ENCODE results near the gene PLB1.

GRCh38 chr2:28668880-28669279 is 173.0 kb downstream of the PLB1 start:
- TF ChIP-seq, protein P1, sequence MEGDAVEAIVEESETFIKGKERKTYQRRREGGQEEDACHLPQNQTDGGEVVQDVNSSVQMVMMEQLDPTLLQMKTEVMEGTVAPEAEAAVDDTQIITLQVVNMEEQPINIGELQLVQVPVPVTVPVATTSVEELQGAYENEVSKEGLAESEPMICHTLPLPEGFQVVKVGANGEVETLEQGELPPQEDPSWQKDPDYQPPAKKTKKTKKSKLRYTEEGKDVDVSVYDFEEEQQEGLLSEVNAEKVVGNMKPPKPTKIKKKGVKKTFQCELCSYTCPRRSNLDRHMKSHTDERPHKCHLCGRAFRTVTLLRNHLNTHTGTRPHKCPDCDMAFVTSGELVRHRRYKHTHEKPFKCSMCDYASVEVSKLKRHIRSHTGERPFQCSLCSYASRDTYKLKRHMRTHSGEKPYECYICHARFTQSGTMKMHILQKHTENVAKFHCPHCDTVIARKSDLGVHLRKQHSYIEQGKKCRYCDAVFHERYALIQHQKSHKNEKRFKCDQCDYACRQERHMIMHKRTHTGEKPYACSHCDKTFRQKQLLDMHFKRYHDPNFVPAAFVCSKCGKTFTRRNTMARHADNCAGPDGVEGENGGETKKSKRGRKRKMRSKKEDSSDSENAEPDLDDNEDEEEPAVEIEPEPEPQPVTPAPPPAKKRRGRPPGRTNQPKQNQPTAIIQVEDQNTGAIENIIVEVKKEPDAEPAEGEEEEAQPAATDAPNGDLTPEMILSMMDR (IDR thresholded peaks at IDR 0.05; ENCODE audit: insufficient read depth, low read length), result no peak
- TF ChIP-seq GABPA (IDR thresholded peaks at IDR 0.05; ENCODE audit: low read depth), result no peak
- TF ChIP-seq, protein P2, sequence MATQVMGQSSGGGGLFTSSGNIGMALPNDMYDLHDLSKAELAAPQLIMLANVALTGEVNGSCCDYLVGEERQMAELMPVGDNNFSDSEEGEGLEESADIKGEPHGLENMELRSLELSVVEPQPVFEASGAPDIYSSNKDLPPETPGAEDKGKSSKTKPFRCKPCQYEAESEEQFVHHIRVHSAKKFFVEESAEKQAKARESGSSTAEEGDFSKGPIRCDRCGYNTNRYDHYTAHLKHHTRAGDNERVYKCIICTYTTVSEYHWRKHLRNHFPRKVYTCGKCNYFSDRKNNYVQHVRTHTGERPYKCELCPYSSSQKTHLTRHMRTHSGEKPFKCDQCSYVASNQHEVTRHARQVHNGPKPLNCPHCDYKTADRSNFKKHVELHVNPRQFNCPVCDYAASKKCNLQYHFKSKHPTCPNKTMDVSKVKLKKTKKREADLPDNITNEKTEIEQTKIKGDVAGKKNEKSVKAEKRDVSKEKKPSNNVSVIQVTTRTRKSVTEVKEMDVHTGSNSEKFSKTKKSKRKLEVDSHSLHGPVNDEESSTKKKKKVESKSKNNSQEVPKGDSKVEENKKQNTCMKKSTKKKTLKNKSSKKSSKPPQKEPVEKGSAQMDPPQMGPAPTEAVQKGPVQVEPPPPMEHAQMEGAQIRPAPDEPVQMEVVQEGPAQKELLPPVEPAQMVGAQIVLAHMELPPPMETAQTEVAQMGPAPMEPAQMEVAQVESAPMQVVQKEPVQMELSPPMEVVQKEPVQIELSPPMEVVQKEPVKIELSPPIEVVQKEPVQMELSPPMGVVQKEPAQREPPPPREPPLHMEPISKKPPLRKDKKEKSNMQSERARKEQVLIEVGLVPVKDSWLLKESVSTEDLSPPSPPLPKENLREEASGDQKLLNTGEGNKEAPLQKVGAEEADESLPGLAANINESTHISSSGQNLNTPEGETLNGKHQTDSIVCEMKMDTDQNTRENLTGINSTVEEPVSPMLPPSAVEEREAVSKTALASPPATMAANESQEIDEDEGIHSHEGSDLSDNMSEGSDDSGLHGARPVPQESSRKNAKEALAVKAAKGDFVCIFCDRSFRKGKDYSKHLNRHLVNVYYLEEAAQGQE (IDR thresholded peaks at IDR 0.05; ENCODE audit: insufficient replicate concordance, low read depth), result no peak
- TF ChIP-seq SPI1 (IDR thresholded peaks at IDR 0.05; ENCODE audit: borderline replicate concordance, low read depth), result no peak
- no peak for TF ChIP-seq POLR2AphosphoS5 (IDR thresholded peaks at IDR 0.05; ENCODE audit: low read depth)
